Femur (tissue), 1 donor: ENCODE measurements around the gene AQP6.

Experiments used
- DNase-seq: peaks from one replicate; pipeline ENCODE4 v3.0.0-alpha.2; 2017

Gene AQP6

GRCh38 chr12:50006280-50006679 lies 33.5 kb downstream of the AQP6 start:
- DNase-seq: no peak

DNA sequence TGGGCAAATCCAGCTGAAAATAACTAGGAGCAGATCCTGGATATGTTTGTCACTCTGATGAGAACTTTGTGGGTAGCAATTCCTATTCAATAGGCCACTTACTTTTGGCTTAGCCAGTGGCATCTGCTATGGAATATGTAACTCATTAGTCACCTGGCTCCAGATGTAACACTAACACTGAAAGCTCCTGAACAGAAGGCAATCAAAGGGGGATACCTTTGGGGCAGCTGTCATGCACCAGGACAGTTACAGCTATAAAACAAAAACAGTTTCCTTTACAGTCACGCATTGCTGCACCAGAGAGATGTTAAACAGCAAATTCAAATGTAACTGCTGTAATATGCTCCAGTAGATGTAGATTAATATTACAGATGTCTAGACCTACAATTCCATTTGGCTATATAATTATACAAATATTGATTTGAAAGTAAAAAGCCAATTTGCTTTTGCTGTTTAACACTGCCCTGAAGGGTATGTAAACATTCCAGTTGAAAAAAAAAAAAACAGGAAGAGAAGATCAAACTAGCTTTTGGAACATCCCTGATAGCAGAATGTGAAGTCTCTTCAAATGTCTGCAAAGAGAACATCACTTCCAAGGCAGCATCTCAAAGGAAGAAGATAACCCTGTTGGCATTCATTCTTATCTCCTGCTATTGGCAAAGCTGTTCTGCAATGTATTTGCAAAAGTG lies 34.2 kb downstream of the AQP6 start:
- DNase-seq: no peak

GRCh38 chr12:50013361-50014147 lies 40.8 kb downstream of the AQP6 start:
- no peak for DNase-seq

DNA sequence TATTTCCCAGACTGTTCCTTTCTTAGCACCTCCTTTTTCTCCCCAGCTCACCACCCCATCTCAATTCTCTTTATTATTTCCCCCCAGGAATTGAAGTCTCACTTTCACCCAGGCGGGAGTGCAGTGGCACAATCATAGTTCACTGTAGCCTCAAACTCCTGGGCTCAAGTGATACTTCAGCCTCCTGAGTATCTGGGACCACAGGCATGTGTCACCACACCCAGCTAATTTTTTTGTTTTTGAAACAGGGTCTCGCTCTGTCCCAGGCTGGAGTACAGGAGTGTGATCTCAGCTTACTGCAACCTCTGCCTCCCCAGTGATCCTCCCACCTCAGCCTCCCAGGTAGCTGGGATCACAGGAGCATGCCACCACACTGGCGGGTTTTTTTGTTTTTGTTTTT lies 41.6 kb downstream of the AQP6 start:
- no peak for DNase-seq

DNA sequence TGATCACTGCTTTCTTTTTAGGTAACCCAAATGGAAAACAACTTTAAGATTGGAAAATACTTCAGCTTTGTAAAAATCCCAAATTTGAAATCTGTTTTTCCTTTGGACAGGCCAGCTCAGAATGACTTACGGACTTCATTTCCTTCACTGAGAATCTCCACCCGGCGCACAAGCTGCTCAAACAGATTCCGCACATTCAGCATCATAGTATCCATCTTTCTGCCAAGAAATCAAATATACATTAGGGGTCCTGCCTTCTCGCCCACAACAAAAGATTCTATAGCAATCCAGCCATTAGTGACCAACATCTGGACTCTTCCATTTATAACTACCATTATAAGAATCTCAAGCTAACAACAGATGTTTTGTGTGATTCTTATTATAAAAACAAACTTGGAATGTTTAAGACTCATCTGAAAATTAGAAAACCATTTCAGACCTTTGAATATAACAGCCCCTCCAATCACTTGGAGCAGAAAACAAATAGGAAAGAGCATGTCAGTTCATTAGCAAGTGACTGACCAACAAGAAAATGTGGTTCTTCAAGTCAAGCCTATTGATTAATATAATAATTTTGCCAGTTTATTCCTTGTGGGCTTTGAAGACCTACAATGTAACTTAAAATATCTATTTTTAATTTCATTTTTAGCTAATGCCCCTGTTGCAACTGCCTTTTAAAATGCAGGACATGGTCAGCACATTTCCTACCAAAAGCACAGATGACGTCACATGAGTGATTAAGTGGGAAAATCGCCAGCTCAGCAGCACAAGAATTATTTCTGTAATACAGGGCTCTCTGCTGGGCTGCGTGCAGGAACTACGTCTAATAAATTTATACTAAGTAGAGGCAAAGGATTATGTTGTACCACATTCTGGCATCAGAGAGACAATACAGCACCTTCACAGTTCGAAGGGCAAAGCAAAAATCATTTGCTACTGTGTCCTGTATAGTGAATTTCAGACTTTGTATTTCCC lies 44.0 kb downstream of the AQP6 start:
- DNase-seq: peak; percentile 82

DNA sequence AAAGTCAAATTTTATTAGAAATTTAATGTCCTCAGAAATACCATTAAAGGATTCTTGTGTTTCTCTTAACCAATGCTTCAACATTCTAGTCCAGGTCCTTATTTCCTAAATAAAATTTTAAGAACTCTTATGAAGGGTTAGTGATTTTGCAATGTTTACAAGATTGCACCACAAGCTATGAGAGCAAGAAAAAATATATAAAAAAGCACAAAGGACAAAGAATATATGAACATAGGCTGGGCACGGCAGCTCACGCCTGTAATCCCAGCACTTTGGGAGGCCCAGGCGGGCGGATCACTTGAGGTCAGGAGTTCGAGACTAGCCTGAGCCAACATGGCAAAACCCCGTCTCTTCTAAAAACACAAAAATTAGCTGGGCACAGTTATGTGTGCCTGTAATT lies 44.9 kb downstream of the AQP6 start:
- no peak for DNase-seq

DNA sequence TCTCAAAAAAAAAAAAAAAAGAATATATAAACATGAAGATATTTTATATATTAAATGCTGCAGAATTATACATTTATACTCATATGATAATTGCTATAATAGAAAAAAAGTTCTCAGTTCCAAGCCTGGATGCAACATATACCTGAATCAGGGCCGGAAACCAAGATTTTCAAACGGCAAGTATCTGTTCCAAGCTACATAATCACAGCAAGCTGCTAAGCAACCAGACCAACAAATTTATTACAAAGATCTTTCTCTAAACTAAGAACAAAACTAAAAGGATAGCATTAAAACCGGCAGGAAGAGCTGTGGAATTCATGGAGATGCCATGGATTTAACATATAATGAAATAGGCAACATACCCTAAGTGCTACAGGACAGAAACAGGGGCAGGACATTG lies 45.4 kb downstream of the AQP6 start:
- DNase-seq: no peak

- no peak for DNase-seq
Measured at GRCh38 chr12:50018968-50019367, 46.2 kb downstream of the AQP6 start.

DNA sequence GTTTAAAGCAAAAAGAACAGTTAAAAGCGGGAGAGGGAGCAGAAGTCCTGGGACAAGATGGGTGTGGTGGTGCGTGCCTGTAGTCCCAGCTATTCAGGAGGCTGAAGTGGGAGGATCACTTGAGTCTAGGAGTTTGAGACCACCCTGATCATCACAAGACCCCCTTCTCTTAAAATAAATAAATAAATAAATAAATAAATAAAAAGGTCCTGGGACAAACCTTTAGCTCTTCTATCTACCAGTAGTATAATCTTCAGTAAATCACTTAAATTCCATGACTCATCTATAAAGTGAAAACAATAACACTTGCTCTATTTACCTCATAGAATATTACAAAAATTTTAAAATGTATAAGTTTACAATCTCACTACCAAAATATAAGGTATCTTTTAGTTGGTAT lies 46.8 kb downstream of the AQP6 start:
- no peak for DNase-seq

DNA sequence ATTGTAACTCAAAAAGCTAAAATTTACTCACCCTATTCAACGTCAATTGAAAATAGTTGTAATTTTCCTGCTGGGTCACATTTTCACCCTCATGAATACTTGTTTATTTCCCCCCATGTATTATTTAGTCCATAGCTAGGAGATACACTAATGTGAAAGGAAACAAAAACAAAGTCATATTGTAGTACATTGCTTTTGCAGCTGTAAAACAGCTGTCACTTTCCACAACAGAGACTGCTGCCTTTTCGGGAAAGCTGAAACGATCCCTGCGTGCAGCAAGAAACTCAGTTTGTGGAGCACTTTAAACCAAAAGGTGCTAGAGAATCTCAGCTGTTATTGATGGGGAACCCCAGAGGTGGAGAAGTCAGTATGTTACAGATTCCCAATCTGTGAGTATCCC lies 48.3 kb downstream of the AQP6 start:
- no peak for DNase-seq

GRCh38 chr12:50022903-50023302 lies 50.2 kb downstream of the AQP6 start:
- no peak for DNase-seq

GRCh38 chr12:50024227-50024626 lies 51.5 kb downstream of the AQP6 start:
- no peak for DNase-seq

GRCh38 chr12:50024805-50025186 lies 52.0 kb downstream of the AQP6 start:
- no peak for DNase-seq

GRCh38 chr12:50025187-50026059 lies 52.7 kb downstream of the AQP6 start, which contains the start of gene RACGAP1:
Gene RACGAP1 (minus strand): TSS chr12:50025494. CDS start chr12:50016715, 8,779 bp downstream.
- peak; percentile 99 for DNase-seq

DNA sequence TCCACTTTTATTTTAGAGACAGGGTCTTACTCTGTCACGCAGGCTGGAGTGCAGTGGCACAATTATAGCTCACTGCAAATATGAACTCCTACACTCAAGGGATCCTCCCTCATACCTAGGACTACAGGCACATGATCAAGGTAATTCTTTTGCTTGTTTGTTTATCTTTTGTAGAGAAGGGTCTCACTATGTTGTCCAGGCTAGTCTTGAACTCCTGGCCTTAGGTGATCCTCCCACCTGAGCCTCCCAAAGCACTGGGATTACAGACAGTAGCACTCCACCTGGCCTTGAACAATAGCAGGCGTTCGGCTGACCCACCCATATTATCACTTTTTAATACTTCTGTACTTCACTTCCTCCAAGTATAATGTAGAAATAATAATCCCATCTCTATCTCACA lies 53.9 kb downstream of the AQP6 start:
- no peak for DNase-seq
